ENCODE data around the gene ACSM2B. TPM values are rescaled to one million over a fixed set of nuclear protein-coding genes. Genes with fewer than 3 reads are reported as not detected.
A peak's percentile ranks its signal among the peaks of the same experiment; 100 is the strongest.
"Not testable (repeated sequence)": the region's sequence is repeated elsewhere in the genome, so short reads cannot be mapped to it uniquely, and the experiment has no call there.

ACSM2B gene
- total RNA-seq, 1 donor from 2014 or later: not detected

GRCh38 chr16:20599475-20599874, 23.3 kb upstream of the ACSM2B start:
- ATAC-seq; intact Hi-C loops (cut with micrococcal nuclease); DNase-seq: not testable (repeated sequence)

- DNase-seq (no peak), ATAC-seq (no peak)
- intact Hi-C loops (cut with micrococcal nuclease): no loop called here
Observed at GRCh38 chr16:20598832-20599469, 22.8 kb upstream of the ACSM2B start.

- intact Hi-C loops (cut with micrococcal nuclease); DNase-seq; ATAC-seq: not testable (repeated sequence)
Observed at GRCh38 chr16:20595694-20596093, 19.5 kb upstream of the ACSM2B start.

- DNase-seq; intact Hi-C loops (cut with micrococcal nuclease); ATAC-seq: not testable (repeated sequence)
Observed at GRCh38 chr16:20595068-20595467, 18.9 kb upstream of the ACSM2B start.

GRCh38 chr16:20592780-20593179, 16.6 kb upstream of the ACSM2B start:
- DNase-seq; ATAC-seq; intact Hi-C loops (cut with micrococcal nuclease): not testable (repeated sequence)

GRCh38 chr16:20589486-20589885, 13.3 kb upstream of the ACSM2B start:
- intact Hi-C loops (cut with micrococcal nuclease); ATAC-seq; DNase-seq: not testable (repeated sequence)

GRCh38 chr16:20587645-20588074, 11.5 kb upstream of the ACSM2B start:
- intact Hi-C loops (cut with micrococcal nuclease): not testable (repeated sequence)
- DNase-seq (peak; percentile 44), ATAC-seq (peak; percentile 94)

GRCh38 chr16:20586716-20587115, 10.5 kb upstream of the ACSM2B start:
- ATAC-seq; DNase-seq; intact Hi-C loops (cut with micrococcal nuclease): not testable (repeated sequence)

- DNase-seq; intact Hi-C loops (cut with micrococcal nuclease); ATAC-seq: not testable (repeated sequence)
Observed at GRCh38 chr16:20586112-20586511, 9.9 kb upstream of the ACSM2B start.

- intact Hi-C loops (cut with micrococcal nuclease); ATAC-seq: not testable (repeated sequence)
Observed at GRCh38 chr16:20580487-20581259, 4.5 kb upstream of the ACSM2B start.

GRCh38 chr16:20578091-20578490, 1.9 kb upstream of the ACSM2B start:
- ATAC-seq; intact Hi-C loops (cut with micrococcal nuclease); DNase-seq: not testable (repeated sequence)

More at GRCh38 chr16:20580487-20581259, 4.5 kb upstream of the ACSM2B start:
- not testable (repeated sequence) for DNase-seq

GRCh38 chr16:20569117-20569651, 7.0 kb downstream of the ACSM2B start:
- DNase-seq; ATAC-seq; intact Hi-C loops (cut with micrococcal nuclease): not testable (repeated sequence)

- no peak for ATAC-seq
- intact Hi-C loops (cut with micrococcal nuclease): no loop called here
- no peak for DNase-seq
Observed at GRCh38 chr16:20568404-20568803, 7.8 kb downstream of the ACSM2B start.

- DNase-seq (no peak), ATAC-seq (no peak)
- intact Hi-C loops (cut with micrococcal nuclease): no loop called here
Observed at GRCh38 chr16:20566864-20567263, 9.3 kb downstream of the ACSM2B start.

GRCh38 chr16:20565334-20565733, 10.8 kb downstream of the ACSM2B start:
- intact Hi-C loops (cut with micrococcal nuclease): not testable (repeated sequence)

GRCh38 chr16:20564218-20564617, 11.9 kb downstream of the ACSM2B start:
- intact Hi-C loops (cut with micrococcal nuclease); ATAC-seq; DNase-seq: not testable (repeated sequence)

More at GRCh38 chr16:20565334-20565733, 10.8 kb downstream of the ACSM2B start:
- not testable (repeated sequence) for DNase-seq, ATAC-seq

- DNase-seq; intact Hi-C loops (cut with micrococcal nuclease); ATAC-seq: not testable (repeated sequence)
Observed at GRCh38 chr16:20555628-20556027, 20.5 kb downstream of the ACSM2B start.

GRCh38 chr16:20554689-20555088, 21.5 kb downstream of the ACSM2B start:
- intact Hi-C loops (cut with micrococcal nuclease); ATAC-seq; DNase-seq: not testable (repeated sequence)

- intact Hi-C loops (cut with micrococcal nuclease); DNase-seq; ATAC-seq: not testable (repeated sequence)
Observed at GRCh38 chr16:20553493-20553892, 22.7 kb downstream of the ACSM2B start.

GRCh38 chr16:20546951-20547350, 29.2 kb downstream of the ACSM2B start:
- ATAC-seq; DNase-seq; intact Hi-C loops (cut with micrococcal nuclease): not testable (repeated sequence)

All from left ventricle myocardium superior (tissue), 1 donor.